Pancreas (tissue), 10 donors: ENCODE results near the gene ACO1. TPM values are rescaled to one million over a fixed set of nuclear protein-coding genes. Genes with fewer than 3 reads are reported as not detected.
"Not testable (repeated sequence)": the region's sequence is repeated elsewhere in the genome, so short reads cannot be mapped to it uniquely, and the experiment has no call there.

Experiments used
- ATAC-seq, 4 donors: fragments of 200-7000 bp; cut with Tn5 transposase; one replicate each; pipeline versions ENCODE4 v1.8.0 to v1.9.1; 2020; ENCODE audit warnings: mild to moderate bottlenecking in 4 of 4, moderate library complexity in 4 of 4
- DNase-seq, 6 donors: peaks; one replicate each; pipeline ENCODE4 v3.0.0-alpha.2; 2020
- FAIRE-seq: peaks from 2 replicates; lab custom pipeline; 2012; peaks lifted over from hg19 to GRCh38; lab: Jason Lieb, UNC
- H3K27ac ChIP-seq, 4 donors: fragments of 200-600 bp; sonication (generic); 1 replicate in 3 of 4; 2 replicates in 1 of 4; pipeline versions ENCODE4 v1.5.0 to v1.8.0; 2020
- H3K27me3 ChIP-seq, 4 donors: fragments of 200-600 bp; one replicate each; pipeline ENCODE4 v1.8.0; 2021
- H3K36me3 ChIP-seq, 3 donors: fragments of 200-600 bp; sonication (generic) in 1 of 3; one replicate each; pipeline versions ENCODE4 v1.5.0 to v1.8.0; 2020 to 2021
- H3K4me1 ChIP-seq, 3 donors: fragments of 200-600 bp; one replicate each; pipeline ENCODE4 v1.8.0; 2021
- H3K4me3 ChIP-seq, 4 donors: fragments of 200-600 bp; sonication (generic) in 2 of 4; one replicate each; pipeline versions ENCODE4 v1.5.0 to v1.8.0; 2020 to 2021
- H3K9me3 ChIP-seq, 4 donors: fragments of 200-600 bp; one replicate each; pipeline ENCODE4 v1.8.0; 2021
- WGBS, 2 donors: extraction: QIAGEN DNeasy Blood & Tissue Kit; methylation state at CpG; one replicate each; pipeline ENCODE4 v1.1.7; 2013; 5-methylcytosine and 5-hydroxymethylcytosine counted together
- intact Hi-C, 3 donors: fragments of 100-400 bp; cut with DNase I; formaldehyde crosslinking; loops; one replicate each; pipeline versions ENCODE4 v1.11.1 to v1.14.2; 2022
- polyA plus RNA-seq, 2 donors: library from polyadenylated mRNA; stranded (reverse); fragments of 200-250 nt; gene quantifications; one replicate each; pipeline ENCODE4 v1.2.3, GENCODE V29; 2013
- total RNA-seq, 6 donors: library from RNA; stranded (reverse); fragmentation: NEBNext Ultra II Directional in 4 of 6; extraction: Animal tissue kit (Norgen Biotek cat#: 25700) in 4 of 6; gene quantifications; one replicate each; pipeline versions ENCODE4 v1.2.1 to v1.2.4, GENCODE V29; 2021 to 2023
- TF ChIP-seq, protein P1 (sequence below), 4 donors: fragments of 200-600 bp; sonication (generic) in 3 of 4; IDR thresholded peaks; one replicate each; pipeline versions ENCODE4 v1.5.0 to v1.8.0; 2021; ENCODE audit warnings: antibody characterized with exemption in 4 of 4
- donor health status: healthy with polysubstance abuse.
- donor health status: DM: no; HTN: no; CAD: no; lungs with moderate emphysema.
- donor health status: DM: no; HTN: no; CAD: no.
- donor health status: control.
- donor health status: control.
- donor health status: Bipolar disorder and iron deficiency.
- donor health status: DM: yes; HTN: yes; CAD: no.
- donor health status: DM: no; HTN: no; CAD: no.
- donor health status: DM: no; HTN: no; CAD: no.
- donor health status: DM: yes; HTN: yes; CAD: no.

ACO1 gene
- total and polyA plus RNA-seq, 8 donors, result 8.7 to 35.6 (median 29.0) TPM

DNA sequence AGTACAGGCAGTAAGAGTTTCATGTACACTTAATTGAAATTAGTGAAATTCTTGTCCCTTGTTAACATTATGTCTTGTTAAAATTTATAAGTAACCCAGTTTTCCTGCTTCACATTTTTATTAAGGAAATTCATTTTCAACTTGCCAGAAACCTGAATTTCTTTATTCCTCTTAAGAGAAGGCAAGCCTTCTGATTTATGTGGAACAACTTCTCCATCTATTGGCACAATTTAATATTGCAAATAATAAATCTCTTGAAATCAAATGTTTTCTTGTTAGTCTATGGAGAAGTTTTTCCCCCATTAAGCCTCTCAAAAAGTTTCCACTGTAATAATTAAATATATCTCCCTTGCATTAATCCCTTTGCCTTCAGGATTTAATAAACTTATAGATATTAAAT lies 33.8 kb upstream of the ACO1 start:
- Histone ChIP-seq H3K9me3 (no peaks in the 10 kb centered on the region), H3K27me3 (no peaks in the 10 kb centered on the region), H3K27ac (no peak overlapping the region), H3K36me3 (no peaks in the 10 kb centered on the region), H3K4me1 (no peaks in the 10 kb centered on the region), H3K4me3 (no peak overlapping the region)
- no peak for FAIRE-seq
- TF ChIP-seq, protein P1, sequence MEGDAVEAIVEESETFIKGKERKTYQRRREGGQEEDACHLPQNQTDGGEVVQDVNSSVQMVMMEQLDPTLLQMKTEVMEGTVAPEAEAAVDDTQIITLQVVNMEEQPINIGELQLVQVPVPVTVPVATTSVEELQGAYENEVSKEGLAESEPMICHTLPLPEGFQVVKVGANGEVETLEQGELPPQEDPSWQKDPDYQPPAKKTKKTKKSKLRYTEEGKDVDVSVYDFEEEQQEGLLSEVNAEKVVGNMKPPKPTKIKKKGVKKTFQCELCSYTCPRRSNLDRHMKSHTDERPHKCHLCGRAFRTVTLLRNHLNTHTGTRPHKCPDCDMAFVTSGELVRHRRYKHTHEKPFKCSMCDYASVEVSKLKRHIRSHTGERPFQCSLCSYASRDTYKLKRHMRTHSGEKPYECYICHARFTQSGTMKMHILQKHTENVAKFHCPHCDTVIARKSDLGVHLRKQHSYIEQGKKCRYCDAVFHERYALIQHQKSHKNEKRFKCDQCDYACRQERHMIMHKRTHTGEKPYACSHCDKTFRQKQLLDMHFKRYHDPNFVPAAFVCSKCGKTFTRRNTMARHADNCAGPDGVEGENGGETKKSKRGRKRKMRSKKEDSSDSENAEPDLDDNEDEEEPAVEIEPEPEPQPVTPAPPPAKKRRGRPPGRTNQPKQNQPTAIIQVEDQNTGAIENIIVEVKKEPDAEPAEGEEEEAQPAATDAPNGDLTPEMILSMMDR (IDR thresholded peaks at IDR 0.05), result peak in 1 of 4 donors; percentile 8
- no peak for DNase-seq
- intact Hi-C loops, result no loop called here
- ATAC-seq, result no peak

DNA sequence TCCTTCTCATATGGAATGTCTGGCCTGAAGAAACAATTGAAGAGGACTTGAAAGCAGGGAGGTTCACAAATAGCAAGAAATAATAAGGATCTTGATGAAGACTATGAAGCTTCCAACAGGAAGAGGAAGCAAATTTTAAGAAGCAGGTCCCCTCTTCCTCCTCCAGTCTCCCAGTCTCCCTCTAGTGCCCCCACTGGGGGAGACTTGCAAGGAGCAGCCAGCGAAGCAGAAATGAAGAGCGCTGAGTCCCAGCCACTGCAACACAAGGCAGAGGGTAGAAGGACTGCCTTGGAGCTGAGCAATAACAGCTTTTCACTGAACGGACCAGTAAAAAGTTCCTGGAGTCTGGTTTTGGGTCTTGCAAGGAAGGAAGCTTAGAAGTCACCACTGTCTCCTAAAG lies 32.6 kb upstream of the ACO1 start:
- no peak overlapping the region for H3K4me3 ChIP-seq
- no peak overlapping the region for H3K27ac ChIP-seq
- TF ChIP-seq, protein P1 (IDR thresholded peaks at IDR 0.05), result no peak
- no peak for FAIRE-seq
- no peaks in the 10 kb centered on the region for H3K9me3 ChIP-seq
- no peaks in the 10 kb centered on the region for H3K36me3 ChIP-seq
- no peak for ATAC-seq
- H3K4me1 ChIP-seq, result no peaks in the 10 kb centered on the region
- H3K27me3 ChIP-seq, result no peaks in the 10 kb centered on the region
- no peak for DNase-seq
- 50 to 58% methylated on average over 3 of the region's 3 CpGs for WGBS, 2 donors
- intact Hi-C loops, result no loop called here

DNA sequence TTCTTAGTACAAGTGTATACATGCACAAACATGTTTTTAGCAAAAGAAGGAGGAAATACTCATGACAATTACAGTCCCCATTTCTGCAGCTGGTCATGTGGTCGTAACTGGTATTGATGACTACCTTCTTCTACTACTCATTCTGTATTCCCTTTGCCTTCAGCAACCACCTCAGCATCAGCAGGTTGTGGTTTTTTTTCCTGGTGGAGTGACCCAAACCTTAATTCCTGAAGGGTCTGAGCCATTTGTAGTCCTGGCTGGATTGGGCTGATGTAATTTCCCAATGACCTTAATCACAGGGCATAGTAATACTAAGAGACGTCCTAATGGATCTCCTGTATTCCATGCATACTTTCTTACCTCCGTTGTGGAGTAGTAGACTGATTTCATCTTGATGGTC lies 31.0 kb upstream of the ACO1 start:
- H3K27ac ChIP-seq, H3K4me1 ChIP-seq, FAIRE-seq, DNase-seq, H3K9me3 ChIP-seq, ATAC-seq, H3K27me3 ChIP-seq, H3K4me3 ChIP-seq, intact Hi-C loops, H3K36me3 ChIP-seq: not testable (repeated sequence)
- 47 to 69% methylated on average over 3 of the region's 3 CpGs for WGBS, 2 donors

DNA sequence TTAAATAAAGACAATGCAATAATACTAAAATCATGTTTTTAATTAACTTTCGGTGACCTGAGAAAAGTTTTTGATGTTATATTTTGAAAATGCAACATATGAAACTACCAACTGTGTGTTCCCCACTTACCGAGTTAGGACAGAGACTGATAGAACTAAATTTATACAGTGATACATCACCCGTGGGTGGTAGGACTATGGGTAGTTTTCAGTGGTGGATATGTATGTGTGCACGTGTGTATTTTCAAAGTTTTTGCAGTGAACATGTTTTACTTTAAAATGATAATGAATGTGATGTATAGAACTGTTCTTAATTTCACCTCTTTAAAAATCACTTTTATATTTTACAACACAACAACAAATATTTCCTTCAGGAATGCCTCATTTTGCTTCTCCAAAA lies 25.0 kb upstream of the ACO1 start:
- TF ChIP-seq, protein P1 (IDR thresholded peaks at IDR 0.05), result no peak
- DNase-seq (no peak), ATAC-seq (no peak), FAIRE-seq (no peak)
- WGBS, 2 donors, result 50 to 69% methylated on average over 4 of the region's 4 CpGs
- Histone ChIP-seq H3K4me3 (no peak overlapping the region), H3K4me1 (no peaks in the 10 kb centered on the region), H3K36me3 (no peaks in the 10 kb centered on the region), H3K9me3 (no peaks in the 10 kb centered on the region), H3K27ac (no peak overlapping the region), H3K27me3 (peaks cover 0 to 9% (median 2%) of the 10 kb centered on the region in 4 donors)
- intact Hi-C loops, result no loop called here

- no peak for ATAC-seq
- TF ChIP-seq, protein P1 (IDR thresholded peaks at IDR 0.05), result no peak
- no peak for FAIRE-seq
- Histone ChIP-seq H3K27ac (no peak overlapping the region), H3K4me1 (no peaks in the 10 kb centered on the region), H3K27me3 (peaks cover 0 to 9% (median 2%) of the 10 kb centered on the region in 4 donors), H3K9me3 (no peaks in the 10 kb centered on the region), H3K36me3 (no peaks in the 10 kb centered on the region), H3K4me3 (no peak overlapping the region)
- DNase-seq, result no peak
- 65 to 71% methylated on average over 5 of the region's 5 CpGs for WGBS, 2 donors
- intact Hi-C loops, result no loop called here
These were observed 23.3 kb upstream of the ACO1 start for GRCh38 chr9:32360983-32361673.
